ENCODE measurements around the gene L2HGDH.

DNA sequence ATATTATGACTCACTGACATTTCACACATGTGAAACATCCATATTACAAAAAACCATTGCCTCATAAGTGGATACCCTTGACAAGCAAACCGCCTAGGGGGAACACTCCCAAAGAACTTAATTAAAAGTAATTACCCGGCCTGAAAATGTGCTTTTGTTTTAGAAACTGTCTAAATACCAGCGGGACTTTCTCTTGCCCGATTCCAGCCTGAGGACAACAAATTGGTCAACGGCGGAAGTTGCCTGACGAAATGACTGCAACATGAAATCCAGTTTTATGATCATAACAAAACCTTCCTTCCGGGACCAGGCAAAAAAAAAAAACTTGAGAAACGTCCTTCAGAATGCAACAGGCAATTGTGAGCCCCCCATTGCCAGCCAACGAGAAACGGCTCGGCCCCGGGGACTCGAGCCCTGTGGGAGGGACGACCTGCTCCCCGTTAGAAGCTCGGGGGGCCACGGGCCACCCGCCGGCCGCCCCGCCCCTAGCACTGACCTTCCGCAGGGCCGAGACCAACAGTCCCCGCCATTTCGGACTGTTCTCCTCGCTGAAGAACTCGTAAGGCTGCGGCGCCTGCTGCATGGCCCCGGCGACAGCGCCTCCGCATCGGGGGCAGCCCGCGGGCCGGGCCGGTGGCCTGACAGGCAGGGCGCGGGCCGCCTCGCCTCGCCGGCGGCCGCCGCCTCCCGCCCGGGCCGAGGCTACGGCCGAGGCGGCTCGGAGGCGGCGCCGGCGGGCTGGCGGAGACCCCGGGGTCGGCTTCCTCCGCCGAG is 81.1 kb downstream of the L2HGDH start:
- TF ChIP-seq, protein P1, sequence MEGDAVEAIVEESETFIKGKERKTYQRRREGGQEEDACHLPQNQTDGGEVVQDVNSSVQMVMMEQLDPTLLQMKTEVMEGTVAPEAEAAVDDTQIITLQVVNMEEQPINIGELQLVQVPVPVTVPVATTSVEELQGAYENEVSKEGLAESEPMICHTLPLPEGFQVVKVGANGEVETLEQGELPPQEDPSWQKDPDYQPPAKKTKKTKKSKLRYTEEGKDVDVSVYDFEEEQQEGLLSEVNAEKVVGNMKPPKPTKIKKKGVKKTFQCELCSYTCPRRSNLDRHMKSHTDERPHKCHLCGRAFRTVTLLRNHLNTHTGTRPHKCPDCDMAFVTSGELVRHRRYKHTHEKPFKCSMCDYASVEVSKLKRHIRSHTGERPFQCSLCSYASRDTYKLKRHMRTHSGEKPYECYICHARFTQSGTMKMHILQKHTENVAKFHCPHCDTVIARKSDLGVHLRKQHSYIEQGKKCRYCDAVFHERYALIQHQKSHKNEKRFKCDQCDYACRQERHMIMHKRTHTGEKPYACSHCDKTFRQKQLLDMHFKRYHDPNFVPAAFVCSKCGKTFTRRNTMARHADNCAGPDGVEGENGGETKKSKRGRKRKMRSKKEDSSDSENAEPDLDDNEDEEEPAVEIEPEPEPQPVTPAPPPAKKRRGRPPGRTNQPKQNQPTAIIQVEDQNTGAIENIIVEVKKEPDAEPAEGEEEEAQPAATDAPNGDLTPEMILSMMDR (conservative IDR thresholded peaks at IDR 0.05; ENCODE audit: low read length) = 0 out of 2 replicates have a peak, but pooled peaks have one; percentile 9
- TF ChIP-seq EZH2phosphoT487 (IDR thresholded peaks at IDR 0.05; ENCODE audit: borderline replicate concordance, low read depth, low read length) = no peak
